Ishikawa (cell line): ENCODE data around the gene FOXI1.

Experiments used
- MAX ChIP-seq: IDR thresholded peaks from 2 replicates; pipeline ENCODE4 v1.6.1; 2012
- RAD21 ChIP-seq: IDR thresholded peaks from 2 replicates; pipeline ENCODE4 v1.6.1; 2012; ENCODE audit warnings: low read depth
- TEAD4 ChIP-seq: IDR thresholded peaks from 2 replicates; pipeline ENCODE4 v1.6.1; 2012
- TF ChIP-seq, protein P1 (sequence below): IDR thresholded peaks from 2 replicates; pipeline ENCODE4 v1.6.1; 2012; ENCODE audit warnings: low read depth, mild to moderate bottlenecking

- TF ChIP-seq, protein P1, sequence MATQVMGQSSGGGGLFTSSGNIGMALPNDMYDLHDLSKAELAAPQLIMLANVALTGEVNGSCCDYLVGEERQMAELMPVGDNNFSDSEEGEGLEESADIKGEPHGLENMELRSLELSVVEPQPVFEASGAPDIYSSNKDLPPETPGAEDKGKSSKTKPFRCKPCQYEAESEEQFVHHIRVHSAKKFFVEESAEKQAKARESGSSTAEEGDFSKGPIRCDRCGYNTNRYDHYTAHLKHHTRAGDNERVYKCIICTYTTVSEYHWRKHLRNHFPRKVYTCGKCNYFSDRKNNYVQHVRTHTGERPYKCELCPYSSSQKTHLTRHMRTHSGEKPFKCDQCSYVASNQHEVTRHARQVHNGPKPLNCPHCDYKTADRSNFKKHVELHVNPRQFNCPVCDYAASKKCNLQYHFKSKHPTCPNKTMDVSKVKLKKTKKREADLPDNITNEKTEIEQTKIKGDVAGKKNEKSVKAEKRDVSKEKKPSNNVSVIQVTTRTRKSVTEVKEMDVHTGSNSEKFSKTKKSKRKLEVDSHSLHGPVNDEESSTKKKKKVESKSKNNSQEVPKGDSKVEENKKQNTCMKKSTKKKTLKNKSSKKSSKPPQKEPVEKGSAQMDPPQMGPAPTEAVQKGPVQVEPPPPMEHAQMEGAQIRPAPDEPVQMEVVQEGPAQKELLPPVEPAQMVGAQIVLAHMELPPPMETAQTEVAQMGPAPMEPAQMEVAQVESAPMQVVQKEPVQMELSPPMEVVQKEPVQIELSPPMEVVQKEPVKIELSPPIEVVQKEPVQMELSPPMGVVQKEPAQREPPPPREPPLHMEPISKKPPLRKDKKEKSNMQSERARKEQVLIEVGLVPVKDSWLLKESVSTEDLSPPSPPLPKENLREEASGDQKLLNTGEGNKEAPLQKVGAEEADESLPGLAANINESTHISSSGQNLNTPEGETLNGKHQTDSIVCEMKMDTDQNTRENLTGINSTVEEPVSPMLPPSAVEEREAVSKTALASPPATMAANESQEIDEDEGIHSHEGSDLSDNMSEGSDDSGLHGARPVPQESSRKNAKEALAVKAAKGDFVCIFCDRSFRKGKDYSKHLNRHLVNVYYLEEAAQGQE = no peak
- TF ChIP-seq TEAD4 (no peak), RAD21 (no peak), MAX (no peak)
Observed at GRCh38 chr5:170111088-170111785, 5.5 kb downstream of the FOXI1 start.
